Measurements from ENCODE around the gene EPG5.

- no peak for TF ChIP-seq CTCF (conservative IDR thresholded peaks at IDR 0.05; ENCODE audit: low read depth, low read length)
- no peak for TF ChIP-seq EZH2 (IDR thresholded peaks at IDR 0.05; ENCODE audit: borderline replicate concordance, low read depth, low read length, poor library complexity, severe bottlenecking)
Observed at GRCh38 chr18:45805551-45805950, 161.6 kb downstream of the EPG5 start.
